ENCODE data around the gene TPRKB. TPM values are rescaled to one million over a fixed set of nuclear protein-coding genes. Genes with fewer than 3 reads are reported as not detected.

The TPRKB gene
- polyA plus RNA-seq, 1 donor (not counting 4 experiments of a cell fraction or from before 2014, with no cell fraction given), result 58.4 TPM

GRCh38 chr2:73776869-73777519, 39.8 kb upstream of the TPRKB start:
- H3K4me2 ChIP-seq (ENCODE audit: control insufficient read depth, extremely low read depth, insufficient read depth, low read depth, low read length), result peak overlapping the region; percentile 67
- no peak overlapping the region for H2AFZ ChIP-seq (ENCODE audit: control insufficient read depth, low read length)
- dilution Hi-C loops (cut with MboI; ENCODE audit: extremely low pct_ligation_motif_present, low sequenced_read_pairs), result no loop called here
- H3K4me1 ChIP-seq (ENCODE audit: control insufficient read depth, extremely low read depth, insufficient read depth, low read length), result peaks cover 25% of the 10 kb centered on the region
- FAIRE-seq, result peak; percentile 88
- no peaks in the 10 kb centered on the region for H3K27me3 ChIP-seq (ENCODE audit: control insufficient read depth, extremely low read depth, insufficient read depth, low read length)
- H3K9me3 ChIP-seq (ENCODE audit: control insufficient read depth, low read depth, low read length), result no peaks in the 10 kb centered on the region
- peak overlapping the region; percentile 42 for H3K9ac ChIP-seq (ENCODE audit: control insufficient read depth, extremely low read depth, insufficient read depth, low read length)
- H3K36me3 ChIP-seq (ENCODE audit: control insufficient read depth in 2 of 2, extremely low read depth in 1 of 2, insufficient read depth in 2 of 2, low read length in 2 of 2), result peaks cover 6 to 22% of the 10 kb centered on the region in 2 experiments
- TF ChIP-seq CTCF (optimal IDR thresholded peaks at IDR 0.05 in 1 of 3, IDR thresholded peaks at IDR 0.05 in 1 of 3, conservative IDR thresholded peaks at IDR 0.05 in 1 of 3; ENCODE audit: extremely low read depth in 1 of 3, insufficient read depth in 2 of 3, low read length in 3 of 3), result no peak
- no peak for TF ChIP-seq EZH2 (IDR thresholded peaks at IDR 0.05; ENCODE audit: low read length)
- H3K4me3 ChIP-seq (ENCODE audit: control insufficient read depth in 2 of 3, extremely low read depth in 1 of 3, insufficient read depth in 2 of 3, low read depth in 1 of 3, low read length in 3 of 3), result peak overlapping the region; percentile 2 to 43 (median 34)
- H4K20me1 ChIP-seq (ENCODE audit: control insufficient read depth, extremely low read depth, insufficient read depth, low read length), result no peaks in the 10 kb centered on the region
- H3K79me2 ChIP-seq (ENCODE audit: control insufficient read depth, insufficient read depth, low read length), result peaks cover 55% of the 10 kb centered on the region
- peak; percentile 92 for DNase-seq (ENCODE audit: low read depth, low spot score)
- H3K9me1 ChIP-seq (ENCODE audit: control insufficient read depth, extremely low read depth, insufficient read depth, low read length), result no peaks in the 10 kb centered on the region
- peak overlapping the region; percentile 77 for H3K27ac ChIP-seq (ENCODE audit: control insufficient read depth, insufficient read depth, low read length)

- Histone ChIP-seq H3K27ac (ENCODE audit: control insufficient read depth, insufficient read depth, low read length) (peak overlapping the region; percentile 77), H4K20me1 (ENCODE audit: control insufficient read depth, extremely low read depth, insufficient read depth, low read length) (no peaks in the 10 kb centered on the region), H2AFZ (ENCODE audit: control insufficient read depth, low read length) (no peak overlapping the region), H3K36me3 (ENCODE audit: control insufficient read depth in 2 of 2, extremely low read depth in 1 of 2, insufficient read depth in 2 of 2, low read length in 2 of 2) (peaks cover 6 to 23% of the 10 kb centered on the region in 2 experiments), H3K4me1 (ENCODE audit: control insufficient read depth, extremely low read depth, insufficient read depth, low read length) (peaks cover 25% of the 10 kb centered on the region), H3K9me1 (ENCODE audit: control insufficient read depth, extremely low read depth, insufficient read depth, low read length) (no peaks in the 10 kb centered on the region), H3K79me2 (ENCODE audit: control insufficient read depth, insufficient read depth, low read length) (peaks cover 57% of the 10 kb centered on the region), H3K4me3 (ENCODE audit: control insufficient read depth in 2 of 3, extremely low read depth in 1 of 3, insufficient read depth in 2 of 3, low read depth in 1 of 3, low read length in 3 of 3) (peak overlapping the region in 1 of 3 experiments; percentile 43), H3K4me2 (ENCODE audit: control insufficient read depth, extremely low read depth, insufficient read depth, low read depth, low read length) (peak overlapping the region; percentile 67), H3K9me3 (ENCODE audit: control insufficient read depth, low read depth, low read length) (no peaks in the 10 kb centered on the region), H3K27me3 (ENCODE audit: control insufficient read depth, extremely low read depth, insufficient read depth, low read length) (no peaks in the 10 kb centered on the region), H3K9ac (ENCODE audit: control insufficient read depth, extremely low read depth, insufficient read depth, low read length) (peak overlapping the region; percentile 42)
- FAIRE-seq, result peak; percentile 70
- no peak for TF ChIP-seq CTCF (optimal IDR thresholded peaks at IDR 0.05 in 1 of 3, IDR thresholded peaks at IDR 0.05 in 1 of 3, conservative IDR thresholded peaks at IDR 0.05 in 1 of 3; ENCODE audit: extremely low read depth in 1 of 3, insufficient read depth in 2 of 3, low read length in 3 of 3)
- no peak for TF ChIP-seq EZH2 (IDR thresholded peaks at IDR 0.05; ENCODE audit: low read length)
- peak; percentile 68 for DNase-seq (ENCODE audit: low read depth, low spot score)
- dilution Hi-C loops (cut with MboI; ENCODE audit: extremely low pct_ligation_motif_present, low sequenced_read_pairs), result no loop called here
Observed at GRCh38 chr2:73776381-73776780, 39.2 kb upstream of the TPRKB start.
